ENCODE results near the gene PRKAG2. TPM values are rescaled to one million over a fixed set of nuclear protein-coding genes. Genes with fewer than 3 reads are reported as not detected.

The PRKAG2 gene
- total and polyA plus RNA-seq, 4 donors = 3.6 to 25.1 (median 16.8) TPM

DNA sequence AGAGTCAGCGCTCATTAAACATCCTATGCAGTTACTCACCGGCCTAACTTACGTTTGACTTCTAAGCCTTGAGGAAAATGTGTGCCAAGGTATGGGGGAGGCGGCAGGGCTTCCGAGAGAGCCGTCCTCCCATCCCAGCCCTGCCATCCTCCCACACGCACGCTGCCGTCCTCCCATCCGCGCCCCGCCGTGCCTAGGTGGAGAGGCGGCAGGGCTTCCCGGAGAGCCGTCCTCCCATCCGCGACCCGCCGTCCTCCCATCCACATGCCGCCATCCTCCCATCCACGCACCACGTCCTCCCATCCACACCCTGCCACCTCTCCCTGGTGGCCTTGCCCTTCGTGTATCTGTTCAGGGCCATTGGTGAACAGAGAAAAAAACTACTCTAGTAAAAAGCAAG lies 162.7 kb downstream of the PRKAG2 start:
- Histone ChIP-seq H3K9me3 (ENCODE audit: control insufficient read depth in 4 of 4, low read length in 3 of 4) (no peaks in the 10 kb centered on the region), H3K4me1 (ENCODE audit: control insufficient read depth in 4 of 4, insufficient read depth in 4 of 4, low read length in 3 of 4) (peaks cover 33 to 65% (median 51%) of the 10 kb centered on the region in 4 donors)
- DNase-seq (ENCODE audit: low spot score) = no peak

DNA sequence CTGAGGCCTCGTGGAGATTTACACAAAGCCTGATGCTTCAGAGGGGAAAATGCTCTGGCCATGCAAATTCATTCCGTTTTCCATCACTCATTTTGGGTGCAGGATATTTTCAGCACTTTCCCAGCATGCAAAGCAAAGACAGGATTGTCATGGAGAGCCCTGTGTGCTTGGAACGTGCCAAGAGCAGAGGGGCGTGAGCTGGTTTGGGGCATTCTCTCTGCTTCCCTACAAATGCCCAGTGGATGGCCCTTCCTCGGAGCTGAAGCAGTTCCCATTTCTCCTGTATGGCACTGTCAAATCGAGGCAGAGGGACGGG lies 164.1 kb downstream of the PRKAG2 start:
- Histone ChIP-seq H3K27ac (ENCODE audit: low read depth in 1 of 2, low read length in 2 of 2) (peak overlapping the region; percentile 91 to 95), H3K36me3 (ENCODE audit: control insufficient read depth in 4 of 4, insufficient read depth in 3 of 4, low read depth in 1 of 4, low read length in 3 of 4) (no peaks in the 10 kb centered on the region), H3K4me3 (ENCODE audit: low read depth in 1 of 3, low read length in 3 of 3) (no peak overlapping the region), H3K27me3 (ENCODE audit: control insufficient read depth in 4 of 4, insufficient read depth in 4 of 4, low read length in 3 of 4) (no peaks in the 10 kb centered on the region), H3K9me3 (ENCODE audit: control insufficient read depth in 4 of 4, low read length in 3 of 4) (no peaks in the 10 kb centered on the region), H3K9ac (ENCODE audit: low read depth in 1 of 2, low read length in 2 of 2) (peak overlapping the region in 1 of 2 donors; percentile 24), H3K4me1 (ENCODE audit: control insufficient read depth in 4 of 4, insufficient read depth in 4 of 4, low read length in 3 of 4) (peaks cover 30 to 58% (median 45%) of the 10 kb centered on the region in 4 donors)
- no peak for DNase-seq (ENCODE audit: low spot score)
- 57% methylated on average over 7 of the region's 7 CpGs for WGBS
- TF ChIP-seq YY1 (IDR thresholded peaks at IDR 0.05) = peak; percentile 12
- peak in 1 of 2 donors; percentile 4 for TF ChIP-seq RXRA (IDR thresholded peaks at IDR 0.05)
- no peak for TF ChIP-seq HNF4A (conservative IDR thresholded peaks at IDR 0.05)

More for the DNA sequence above, 162.7 kb downstream of the PRKAG2 start:
- no peak overlapping the region for H3K4me3 ChIP-seq (ENCODE audit: low read depth in 1 of 3, low read length in 3 of 3)
- TF ChIP-seq RXRA (IDR thresholded peaks at IDR 0.05) (no peak), EGR1 (IDR thresholded peaks at IDR 0.05; ENCODE audit: low read depth in 2 of 2) (no peak), JUND (IDR thresholded peaks at IDR 0.05) (no peak), HNF4A (conservative IDR thresholded peaks at IDR 0.05) (no peak), FOXA2 (IDR thresholded peaks at IDR 0.05) (no peak), TAF1 (conservative IDR thresholded peaks at IDR 0.05) (no peak), HNF4G (IDR thresholded peaks at IDR 0.05) (no peak), RAD21 (IDR thresholded peaks at IDR 0.05) (no peak), GABPA (IDR thresholded peaks at IDR 0.05 in 1 of 2, conservative IDR thresholded peaks at IDR 0.05 in 1 of 2) (no peak)
- TF ChIP-seq, protein P1, sequence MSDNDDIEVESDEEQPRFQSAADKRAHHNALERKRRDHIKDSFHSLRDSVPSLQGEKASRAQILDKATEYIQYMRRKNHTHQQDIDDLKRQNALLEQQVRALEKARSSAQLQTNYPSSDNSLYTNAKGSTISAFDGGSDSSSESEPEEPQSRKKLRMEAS (IDR thresholded peaks at IDR 0.05) = no peak
- WGBS = 96% methylated on average over 24 of the region's 24 CpGs
- no peak overlapping the region for H3K27ac ChIP-seq (ENCODE audit: low read depth in 1 of 2, low read length in 2 of 2)
- no peak overlapping the region for H3K9ac ChIP-seq (ENCODE audit: low read depth in 1 of 2, low read length in 2 of 2)
- H3K36me3 ChIP-seq (ENCODE audit: control insufficient read depth in 4 of 4, insufficient read depth in 3 of 4, low read depth in 1 of 4, low read length in 3 of 4) = no peaks in the 10 kb centered on the region
- H3K27me3 ChIP-seq (ENCODE audit: control insufficient read depth in 4 of 4, insufficient read depth in 4 of 4, low read length in 3 of 4) = no peaks in the 10 kb centered on the region

DNA sequence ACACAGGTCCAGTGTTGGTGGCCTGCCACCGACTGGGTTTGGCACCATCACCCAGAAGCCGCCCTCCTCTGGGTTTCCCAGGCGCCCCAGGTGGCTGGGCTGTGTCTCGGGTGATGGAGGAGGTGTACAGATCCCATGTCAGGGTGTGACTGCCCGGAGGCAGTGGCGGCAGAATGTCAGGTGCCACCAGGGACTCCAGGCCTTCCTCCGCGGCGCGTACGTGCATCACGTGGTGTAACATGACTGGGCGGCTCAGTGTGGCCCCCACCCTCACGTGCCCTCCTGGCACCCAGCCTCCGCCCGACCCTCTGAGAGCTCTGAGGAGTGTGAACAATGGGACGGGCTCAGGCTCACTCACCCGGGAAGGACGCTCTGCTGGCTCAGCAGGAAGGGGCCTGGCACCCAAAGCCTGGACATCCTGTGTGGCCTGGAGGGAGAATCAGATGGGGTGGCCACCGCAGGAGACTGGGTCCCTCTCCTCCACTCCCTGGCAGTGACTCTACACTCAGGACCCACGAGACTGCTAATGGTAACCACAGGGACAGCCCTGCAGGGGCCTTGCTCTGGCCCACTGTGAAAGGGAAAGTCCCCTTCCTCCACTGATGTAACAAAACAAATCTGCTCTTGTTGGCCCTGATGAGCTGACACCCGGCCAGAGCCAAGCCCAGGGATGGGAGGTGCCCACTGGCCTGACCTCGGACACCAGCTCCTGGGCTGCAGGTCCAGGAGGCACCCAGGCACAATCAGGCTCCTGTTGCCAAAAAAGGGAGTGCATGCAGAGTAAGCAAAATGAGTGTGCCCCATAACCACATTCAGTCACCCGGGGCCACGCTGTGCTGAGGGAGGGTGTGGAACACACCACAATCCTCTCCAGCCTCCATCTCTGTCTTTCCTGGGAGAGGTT lies 164.8 kb downstream of the PRKAG2 start:
- H3K27ac ChIP-seq (ENCODE audit: low read depth in 1 of 2, low read length in 2 of 2) = peak overlapping the region; percentile 91 to 95
- no peaks in the 10 kb centered on the region for H3K9me3 ChIP-seq (ENCODE audit: control insufficient read depth in 4 of 4, low read length in 3 of 4)
- peak overlapping the region in 1 of 2 donors; percentile 71 for H3K9ac ChIP-seq (ENCODE audit: low read depth in 1 of 2, low read length in 2 of 2)
- WGBS = 59% methylated on average over 25 of the region's 25 CpGs
- no peak for DNase-seq (ENCODE audit: low spot score)
- no peaks in the 10 kb centered on the region for H3K27me3 ChIP-seq (ENCODE audit: control insufficient read depth in 4 of 4, insufficient read depth in 4 of 4, low read length in 3 of 4)
- no peaks in the 10 kb centered on the region for H3K36me3 ChIP-seq (ENCODE audit: control insufficient read depth in 4 of 4, insufficient read depth in 3 of 4, low read depth in 1 of 4, low read length in 3 of 4)
- peak overlapping the region in 1 of 3 donors; percentile 12 for H3K4me3 ChIP-seq (ENCODE audit: low read depth in 1 of 3, low read length in 3 of 3)
- peaks cover 25 to 52% (median 42%) of the 10 kb centered on the region in 4 donors for H3K4me1 ChIP-seq (ENCODE audit: control insufficient read depth in 4 of 4, insufficient read depth in 4 of 4, low read length in 3 of 4)
- TF ChIP-seq RAD21 (IDR thresholded peaks at IDR 0.05) (peak; percentile 63 to 70), JUND (IDR thresholded peaks at IDR 0.05) (peak in 1 of 2 donors; percentile 61), NR2F2 (IDR thresholded peaks at IDR 0.05) (no peak), FOXA1 (IDR thresholded peaks at IDR 0.05) (peak; percentile 48), FOXA2 (IDR thresholded peaks at IDR 0.05) (peak; percentile 70), YY1 (IDR thresholded peaks at IDR 0.05) (peak; percentile 95), TAF1 (conservative IDR thresholded peaks at IDR 0.05) (no peak), EGR1 (IDR thresholded peaks at IDR 0.05; ENCODE audit: low read depth in 2 of 2) (no peak), RXRA (IDR thresholded peaks at IDR 0.05) (peak; percentile 90 to 95), HNF4G (IDR thresholded peaks at IDR 0.05) (no peak), GABPA (IDR thresholded peaks at IDR 0.05 in 1 of 2, conservative IDR thresholded peaks at IDR 0.05 in 1 of 2) (no peak), SP1 (IDR thresholded peaks at IDR 0.05) (peak; percentile 87), HNF4A (conservative IDR thresholded peaks at IDR 0.05) (peak; percentile 77 to 86)
- TF ChIP-seq, protein P2, sequence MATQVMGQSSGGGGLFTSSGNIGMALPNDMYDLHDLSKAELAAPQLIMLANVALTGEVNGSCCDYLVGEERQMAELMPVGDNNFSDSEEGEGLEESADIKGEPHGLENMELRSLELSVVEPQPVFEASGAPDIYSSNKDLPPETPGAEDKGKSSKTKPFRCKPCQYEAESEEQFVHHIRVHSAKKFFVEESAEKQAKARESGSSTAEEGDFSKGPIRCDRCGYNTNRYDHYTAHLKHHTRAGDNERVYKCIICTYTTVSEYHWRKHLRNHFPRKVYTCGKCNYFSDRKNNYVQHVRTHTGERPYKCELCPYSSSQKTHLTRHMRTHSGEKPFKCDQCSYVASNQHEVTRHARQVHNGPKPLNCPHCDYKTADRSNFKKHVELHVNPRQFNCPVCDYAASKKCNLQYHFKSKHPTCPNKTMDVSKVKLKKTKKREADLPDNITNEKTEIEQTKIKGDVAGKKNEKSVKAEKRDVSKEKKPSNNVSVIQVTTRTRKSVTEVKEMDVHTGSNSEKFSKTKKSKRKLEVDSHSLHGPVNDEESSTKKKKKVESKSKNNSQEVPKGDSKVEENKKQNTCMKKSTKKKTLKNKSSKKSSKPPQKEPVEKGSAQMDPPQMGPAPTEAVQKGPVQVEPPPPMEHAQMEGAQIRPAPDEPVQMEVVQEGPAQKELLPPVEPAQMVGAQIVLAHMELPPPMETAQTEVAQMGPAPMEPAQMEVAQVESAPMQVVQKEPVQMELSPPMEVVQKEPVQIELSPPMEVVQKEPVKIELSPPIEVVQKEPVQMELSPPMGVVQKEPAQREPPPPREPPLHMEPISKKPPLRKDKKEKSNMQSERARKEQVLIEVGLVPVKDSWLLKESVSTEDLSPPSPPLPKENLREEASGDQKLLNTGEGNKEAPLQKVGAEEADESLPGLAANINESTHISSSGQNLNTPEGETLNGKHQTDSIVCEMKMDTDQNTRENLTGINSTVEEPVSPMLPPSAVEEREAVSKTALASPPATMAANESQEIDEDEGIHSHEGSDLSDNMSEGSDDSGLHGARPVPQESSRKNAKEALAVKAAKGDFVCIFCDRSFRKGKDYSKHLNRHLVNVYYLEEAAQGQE (IDR thresholded peaks at IDR 0.05) = peak; percentile 81
- TF ChIP-seq, protein P1 (IDR thresholded peaks at IDR 0.05) = peak; percentile 73
- TF ChIP-seq, protein P3, sequence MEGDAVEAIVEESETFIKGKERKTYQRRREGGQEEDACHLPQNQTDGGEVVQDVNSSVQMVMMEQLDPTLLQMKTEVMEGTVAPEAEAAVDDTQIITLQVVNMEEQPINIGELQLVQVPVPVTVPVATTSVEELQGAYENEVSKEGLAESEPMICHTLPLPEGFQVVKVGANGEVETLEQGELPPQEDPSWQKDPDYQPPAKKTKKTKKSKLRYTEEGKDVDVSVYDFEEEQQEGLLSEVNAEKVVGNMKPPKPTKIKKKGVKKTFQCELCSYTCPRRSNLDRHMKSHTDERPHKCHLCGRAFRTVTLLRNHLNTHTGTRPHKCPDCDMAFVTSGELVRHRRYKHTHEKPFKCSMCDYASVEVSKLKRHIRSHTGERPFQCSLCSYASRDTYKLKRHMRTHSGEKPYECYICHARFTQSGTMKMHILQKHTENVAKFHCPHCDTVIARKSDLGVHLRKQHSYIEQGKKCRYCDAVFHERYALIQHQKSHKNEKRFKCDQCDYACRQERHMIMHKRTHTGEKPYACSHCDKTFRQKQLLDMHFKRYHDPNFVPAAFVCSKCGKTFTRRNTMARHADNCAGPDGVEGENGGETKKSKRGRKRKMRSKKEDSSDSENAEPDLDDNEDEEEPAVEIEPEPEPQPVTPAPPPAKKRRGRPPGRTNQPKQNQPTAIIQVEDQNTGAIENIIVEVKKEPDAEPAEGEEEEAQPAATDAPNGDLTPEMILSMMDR (IDR thresholded peaks at IDR 0.05; ENCODE audit: low read depth, low read length, missing input control) = no peak
- TF ChIP-seq, protein P4, sequence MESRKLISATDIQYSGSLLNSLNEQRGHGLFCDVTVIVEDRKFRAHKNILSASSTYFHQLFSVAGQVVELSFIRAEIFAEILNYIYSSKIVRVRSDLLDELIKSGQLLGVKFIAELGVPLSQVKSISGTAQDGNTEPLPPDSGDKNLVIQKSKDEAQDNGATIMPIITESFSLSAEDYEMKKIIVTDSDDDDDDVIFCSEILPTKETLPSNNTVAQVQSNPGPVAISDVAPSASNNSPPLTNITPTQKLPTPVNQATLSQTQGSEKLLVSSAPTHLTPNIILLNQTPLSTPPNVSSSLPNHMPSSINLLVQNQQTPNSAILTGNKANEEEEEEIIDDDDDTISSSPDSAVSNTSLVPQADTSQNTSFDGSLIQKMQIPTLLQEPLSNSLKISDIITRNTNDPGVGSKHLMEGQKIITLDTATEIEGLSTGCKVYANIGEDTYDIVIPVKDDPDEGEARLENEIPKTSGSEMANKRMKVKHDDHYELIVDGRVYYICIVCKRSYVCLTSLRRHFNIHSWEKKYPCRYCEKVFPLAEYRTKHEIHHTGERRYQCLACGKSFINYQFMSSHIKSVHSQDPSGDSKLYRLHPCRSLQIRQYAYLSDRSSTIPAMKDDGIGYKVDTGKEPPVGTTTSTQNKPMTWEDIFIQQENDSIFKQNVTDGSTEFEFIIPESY (IDR thresholded peaks at IDR 0.05) = peak; percentile 81
